Activated T-helper 1 cell treated with anti-CD3 and anti-CD28 coated beads, Interleukin-2, amount 50 U/mL, for 16 hours (primary cell): ENCODE measurements around the gene FAM204A.

ENCODE experiments used
- DNase-seq, 2 donors: peaks; one replicate each; pipeline ENCODE4 v3.0.0-alpha.2; 2020; ENCODE audit warnings: low read depth in 1 of 2, low spot score in 1 of 2

FAM204A gene

DNA sequence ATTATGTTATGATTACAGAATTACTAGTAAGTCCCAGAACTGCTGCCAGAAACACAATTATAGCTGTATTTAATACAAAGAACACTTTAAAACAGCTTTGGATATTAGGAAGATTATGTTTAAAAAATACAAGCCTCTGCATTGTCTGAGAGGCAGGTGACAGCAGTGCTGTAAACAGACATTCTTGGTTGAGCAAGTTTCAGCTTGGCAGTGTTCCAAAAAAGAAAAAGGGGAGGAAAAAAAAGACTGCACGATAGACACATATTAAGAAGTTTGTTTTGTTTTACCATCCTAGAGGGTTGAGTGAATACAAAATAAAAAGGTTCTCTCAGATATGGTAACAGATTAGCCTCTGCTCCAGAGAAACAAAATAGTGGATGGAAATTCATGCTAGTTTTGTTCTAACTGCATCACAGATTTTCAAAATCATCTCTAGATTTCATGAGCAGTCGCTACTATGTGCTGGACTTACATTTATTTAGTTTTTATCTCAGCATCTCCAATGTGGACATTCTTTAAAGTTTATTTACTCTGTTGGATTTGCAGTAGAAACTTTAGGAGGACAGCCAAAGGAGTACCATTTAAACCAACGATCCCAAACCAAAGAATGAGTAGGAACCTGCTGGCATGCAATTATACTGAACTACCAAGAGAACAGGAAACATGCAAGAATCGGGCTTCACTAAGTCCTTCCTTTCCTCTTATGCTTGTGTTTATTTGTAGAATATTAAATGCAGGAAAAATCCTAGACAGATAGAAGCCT is 9.0 kb downstream of the FAM204A start:
- no peak for DNase-seq

DNA sequence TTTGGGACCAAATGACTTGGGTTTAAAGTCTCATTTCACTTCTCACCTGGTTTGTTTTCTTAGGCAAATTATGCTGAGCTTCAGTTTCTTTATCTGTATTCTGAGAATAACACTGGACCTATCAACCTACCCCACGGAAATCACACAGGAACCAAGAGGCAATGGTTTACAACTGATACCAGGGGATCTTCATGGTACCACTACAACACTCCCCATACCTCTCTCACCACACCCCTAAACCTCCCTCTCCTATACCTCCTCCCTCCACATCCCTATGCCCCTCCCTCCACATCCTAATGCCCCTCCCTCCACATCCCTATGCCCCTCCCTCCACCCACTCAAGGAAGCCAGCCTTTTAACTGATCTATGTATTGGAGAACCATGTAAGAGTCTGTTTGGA is 9.9 kb downstream of the FAM204A start:
- no peak for DNase-seq

DNA sequence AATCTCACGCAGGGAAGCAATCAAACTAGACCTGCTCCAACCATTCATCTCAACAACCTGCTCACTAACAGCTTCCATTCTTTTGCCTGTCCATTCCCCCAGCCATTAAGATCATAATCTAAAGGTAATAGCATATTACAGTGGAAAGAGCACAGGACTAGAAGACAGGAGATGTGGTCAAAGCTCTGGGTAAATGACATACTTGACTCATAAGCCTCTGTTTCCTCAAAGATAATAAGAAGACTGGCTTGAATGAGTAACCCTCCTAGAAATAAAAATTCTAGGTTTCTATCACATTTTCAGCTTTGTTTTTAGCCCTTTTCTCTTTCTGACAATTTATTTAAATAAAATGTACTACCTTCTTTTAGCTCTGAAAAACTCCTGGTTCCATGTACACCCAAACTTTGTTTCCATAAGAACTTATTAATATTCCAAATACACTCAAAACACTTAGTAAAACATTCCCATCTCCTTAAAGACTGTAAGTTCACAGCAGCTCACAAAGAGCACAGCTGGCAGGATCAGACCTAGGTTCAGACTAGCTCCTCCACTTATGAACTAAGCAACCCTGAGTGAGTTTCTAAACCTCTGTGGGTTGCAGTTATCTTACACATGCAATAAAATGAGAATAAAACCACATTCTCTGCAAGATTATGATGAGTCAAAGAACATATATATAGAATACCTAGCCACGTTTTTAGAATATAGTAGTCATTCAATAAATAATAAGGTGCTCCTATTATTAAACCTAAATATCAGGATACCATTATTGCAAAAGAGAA is 11.6 kb downstream of the FAM204A start:
- no peak for DNase-seq

DNA sequence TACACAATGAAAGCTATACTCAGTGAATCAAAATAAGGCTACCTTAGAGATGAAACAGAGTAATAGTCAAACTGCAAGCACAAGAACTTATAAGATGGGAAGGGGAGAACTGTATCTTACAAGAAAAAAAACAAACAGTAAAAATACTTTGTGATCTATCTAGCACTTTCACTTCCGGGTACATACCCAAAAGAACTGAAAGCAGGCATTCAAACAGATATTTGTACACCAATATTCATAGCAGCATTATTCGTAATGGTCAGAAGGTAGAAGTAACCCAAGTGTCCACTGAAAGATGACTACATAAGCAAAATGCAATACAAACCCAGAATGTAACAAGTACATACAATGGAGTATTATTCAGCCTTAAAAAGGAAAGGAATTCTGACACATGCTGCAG is 18.0 kb downstream of the FAM204A start:
- no peak for DNase-seq

DNA sequence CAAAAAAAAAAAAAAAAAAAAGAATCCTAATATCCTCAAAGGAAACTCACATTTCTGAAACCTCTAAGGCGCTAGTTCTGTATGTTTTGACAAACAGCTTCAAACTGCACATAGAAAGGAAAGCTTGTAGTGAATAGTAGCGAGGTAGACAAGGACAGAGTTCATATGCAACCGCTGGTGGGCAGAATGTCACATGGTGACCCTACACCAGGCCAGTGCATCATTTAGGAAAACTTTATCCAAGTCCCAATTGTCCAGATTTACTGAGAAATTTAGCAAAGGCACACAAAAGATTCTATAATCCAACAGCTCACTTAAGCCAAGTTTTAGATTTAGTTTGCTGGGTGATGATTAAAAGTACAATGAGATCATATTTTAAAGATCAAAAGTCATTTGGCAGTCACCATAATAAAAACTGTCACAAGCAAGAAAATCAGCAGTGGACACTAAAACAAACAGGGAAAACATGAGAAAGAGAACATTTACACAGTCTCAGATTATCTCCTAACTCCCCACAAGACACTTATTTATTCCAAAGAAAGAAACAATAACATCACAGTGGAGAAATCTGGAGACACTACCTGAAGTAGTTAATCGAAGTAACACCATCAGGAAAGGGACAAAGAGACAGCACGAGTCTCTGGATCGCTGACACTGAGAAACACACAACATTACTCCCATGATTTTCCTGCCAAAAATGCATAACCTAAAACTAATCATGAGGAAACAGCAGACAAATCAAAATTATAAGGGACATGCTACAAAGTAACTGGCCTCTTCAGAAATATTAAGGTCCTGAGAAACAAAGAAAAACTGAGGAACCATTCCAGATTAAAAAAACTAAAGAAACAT is 20.2 kb downstream of the FAM204A start:
- DNase-seq: no peak

DNA sequence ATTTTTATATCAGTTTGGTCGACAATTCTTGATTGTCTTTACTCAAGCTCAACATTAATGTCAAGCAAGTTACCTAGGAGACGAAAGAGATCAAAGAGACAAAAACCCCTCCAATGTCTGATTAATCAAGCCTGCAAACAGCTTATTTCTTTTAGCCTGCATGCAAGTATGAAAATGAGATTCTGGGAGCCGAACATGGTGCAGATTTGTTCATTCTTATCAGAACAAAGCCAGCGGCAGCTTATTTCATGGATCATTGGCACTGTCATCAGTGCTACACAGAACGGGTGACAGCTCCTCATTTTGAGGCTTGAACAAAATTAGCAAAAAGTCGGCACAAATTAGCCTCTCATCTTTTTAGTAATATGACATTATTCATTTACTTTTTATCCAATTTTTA is 26.5 kb downstream of the FAM204A start:
- DNase-seq: no peak

DNA sequence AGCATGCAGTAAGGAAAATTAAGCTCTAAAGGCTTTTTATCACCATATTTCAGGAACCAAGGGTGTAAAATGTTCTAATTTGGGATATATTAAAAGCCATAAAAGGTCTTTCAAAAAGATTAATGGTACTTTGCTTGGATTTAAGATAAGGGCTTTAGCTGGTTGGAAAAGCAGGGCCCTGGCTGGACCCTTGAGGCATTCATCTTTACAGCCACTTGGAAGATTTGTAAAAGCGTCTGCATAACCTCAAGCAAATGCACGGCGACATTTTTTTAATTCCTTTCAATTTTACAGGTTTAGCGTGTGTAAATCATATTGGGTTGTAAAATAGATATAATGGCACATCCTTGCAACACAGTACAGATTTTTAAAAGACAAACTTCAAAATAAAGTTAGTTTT is 27.2 kb downstream of the FAM204A start:
- no peak for DNase-seq

DNA sequence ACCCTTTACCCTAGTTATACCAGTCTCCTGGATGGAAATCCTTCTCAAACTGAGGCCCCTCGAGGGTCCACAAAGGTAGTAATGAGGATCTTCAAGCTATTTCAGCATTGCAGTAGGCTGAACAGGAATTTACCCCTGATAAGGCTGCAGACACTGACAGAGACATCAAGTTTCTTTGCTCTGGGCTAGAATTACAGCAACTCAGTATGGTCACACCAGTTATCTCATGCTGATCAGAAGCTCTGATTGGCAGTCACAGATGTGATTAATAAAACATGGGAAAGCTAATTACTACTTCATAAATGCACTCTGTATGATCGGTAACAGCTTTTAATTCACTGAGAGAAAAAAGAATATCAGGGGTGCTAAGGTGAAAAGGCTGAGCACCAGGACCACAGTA is 30.6 kb downstream of the FAM204A start:
- no peak for DNase-seq

DNA sequence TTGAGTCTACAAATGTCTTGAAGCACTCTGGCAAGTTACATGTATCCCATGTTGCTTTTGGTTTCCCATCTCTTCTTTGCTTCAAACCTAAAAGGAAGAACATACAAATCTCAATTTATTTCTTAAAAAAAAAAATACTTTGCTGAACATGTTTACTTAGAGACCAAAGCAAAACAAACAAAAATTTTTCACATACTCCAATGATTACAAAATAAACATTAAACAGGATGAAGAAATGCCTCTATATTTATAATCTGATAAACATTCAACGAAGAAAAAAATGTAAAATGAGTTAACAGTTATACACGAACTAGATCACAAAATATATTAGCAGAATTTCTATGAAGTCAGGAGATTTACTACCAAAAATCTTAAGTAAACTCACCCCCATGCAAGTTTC is 31.3 kb downstream of the FAM204A start:
- DNase-seq: no peak

DNA sequence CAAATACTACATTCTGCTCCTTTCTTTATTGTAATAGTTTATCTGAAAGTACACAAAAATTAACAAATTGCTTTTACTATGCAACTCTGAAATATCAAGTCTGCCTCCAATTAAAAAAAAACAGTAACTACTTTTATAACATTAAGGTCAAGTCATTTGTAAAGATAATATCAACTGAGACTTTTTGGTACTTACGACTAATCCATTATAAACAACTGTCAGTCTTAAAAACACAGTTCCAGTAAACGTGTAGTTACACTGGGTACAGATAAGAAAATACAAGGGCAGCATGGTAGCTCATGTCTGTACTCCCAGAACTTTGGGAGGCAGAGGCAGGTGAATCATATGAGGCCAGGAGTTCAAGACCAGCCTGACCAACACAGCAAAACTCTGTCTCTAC is 32.2 kb downstream of the FAM204A start:
- no peak for DNase-seq

DNA sequence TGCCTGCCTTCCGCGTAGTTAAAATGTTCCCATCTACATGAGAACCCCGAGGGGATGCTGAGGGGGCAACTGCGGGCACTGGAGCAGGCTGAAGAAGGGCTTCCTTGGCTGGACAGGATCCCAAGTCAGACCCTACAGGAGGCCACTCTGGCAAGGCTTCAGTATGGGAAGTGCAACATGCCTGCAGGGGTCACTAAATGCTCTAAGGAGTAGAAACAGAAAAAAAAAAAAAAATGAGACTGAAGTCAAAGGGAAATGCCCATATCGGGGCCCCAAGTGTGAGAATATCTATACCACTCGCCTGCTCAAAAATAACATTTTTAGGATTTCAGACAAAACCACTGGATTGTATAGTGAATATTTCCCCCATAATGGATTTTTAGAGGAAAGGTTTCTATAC is 33.5 kb downstream of the FAM204A start:
- no peak for DNase-seq

DNA sequence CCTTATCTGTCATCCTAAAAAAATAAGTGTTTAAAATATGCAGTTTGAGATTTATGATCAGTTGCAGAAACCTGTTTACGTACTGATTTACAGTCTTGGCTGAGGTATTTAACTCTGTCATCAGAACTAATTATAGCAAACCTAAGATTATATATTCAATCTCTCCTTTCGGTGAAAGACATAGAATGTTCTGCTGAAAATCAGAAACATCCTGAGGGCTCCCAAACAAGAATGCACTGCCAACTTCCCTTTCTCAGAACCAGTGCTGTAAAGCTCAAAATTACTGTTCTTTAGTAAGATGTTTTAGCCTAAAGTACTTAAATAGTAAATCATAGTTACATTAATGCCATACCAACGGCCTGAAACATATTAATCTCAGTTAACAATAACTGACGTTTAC is 34.3 kb downstream of the FAM204A start:
- no peak for DNase-seq

DNA sequence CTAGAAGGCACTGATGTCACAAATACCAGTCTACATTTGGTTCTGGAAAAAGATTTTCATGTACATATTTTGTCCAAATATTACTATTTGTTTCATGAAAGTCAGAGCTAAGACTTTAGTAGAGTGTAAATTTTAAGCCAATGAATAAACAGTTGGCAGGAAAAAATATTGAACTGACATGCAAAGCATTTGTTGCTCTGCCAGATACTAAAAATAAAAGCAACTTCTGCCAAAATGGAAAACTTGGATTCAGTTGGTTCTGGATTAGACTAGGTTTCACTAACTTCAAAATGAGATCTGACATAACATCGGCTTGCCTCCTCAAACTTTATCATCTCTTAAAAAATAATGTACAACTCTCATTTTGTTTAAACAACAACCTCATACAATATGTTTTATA is 34.9 kb downstream of the FAM204A start:
- DNase-seq: no peak

DNA sequence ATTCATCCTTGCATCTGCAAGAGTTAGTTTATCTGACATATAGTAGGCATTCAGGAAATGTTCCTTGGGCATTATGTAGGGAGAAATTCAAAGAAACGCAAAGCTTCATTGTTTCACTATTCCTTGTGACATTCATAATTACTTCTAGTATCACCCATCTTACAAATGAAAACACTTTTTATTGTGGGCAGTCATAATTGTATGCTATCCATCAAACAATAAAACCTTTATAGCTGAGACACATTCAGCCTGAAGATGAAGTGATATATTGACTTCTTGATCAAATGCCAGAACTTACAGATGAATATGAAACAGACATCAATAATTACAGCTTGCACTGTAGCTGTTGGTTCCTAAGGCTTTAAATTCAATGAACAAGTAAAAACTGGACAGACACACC is 36.4 kb downstream of the FAM204A start:
- no peak for DNase-seq

DNA sequence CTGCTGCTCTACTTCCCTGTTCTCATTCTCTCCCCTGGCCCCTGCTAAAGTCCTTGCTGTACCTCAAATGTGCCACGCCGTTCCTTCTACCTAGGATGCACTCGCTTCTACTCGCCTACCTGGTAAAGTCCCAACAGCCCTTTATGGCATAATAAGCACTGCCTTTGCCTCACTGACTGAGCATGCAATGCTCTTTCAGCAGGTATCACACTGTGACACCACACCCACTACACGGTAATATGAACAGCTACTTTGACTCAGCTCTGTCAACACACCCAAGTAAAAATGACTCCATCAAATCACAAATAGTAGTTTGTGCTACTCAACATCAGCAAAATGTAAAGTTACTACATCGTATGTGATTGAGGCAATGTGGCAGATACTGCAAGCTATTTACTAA is 37.6 kb downstream of the FAM204A start:
- no peak for DNase-seq

DNA sequence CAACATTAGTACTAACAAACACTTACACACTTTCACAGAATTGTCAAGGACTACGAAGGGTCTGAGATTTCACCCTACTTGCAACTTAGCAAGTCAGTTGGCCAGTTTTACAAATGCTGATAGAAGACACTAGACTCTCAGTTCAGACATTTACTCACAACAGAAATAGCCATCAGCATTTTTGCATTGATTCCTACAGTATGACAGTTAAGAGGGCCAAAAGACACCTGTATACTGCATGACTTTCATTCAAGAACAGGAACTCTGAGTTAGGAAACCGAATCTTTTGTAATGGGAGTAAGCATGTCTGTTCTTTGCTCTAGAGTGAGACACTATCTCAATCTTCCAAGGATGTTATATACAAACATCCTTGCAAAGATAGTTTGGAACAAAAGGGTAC is 40.9 kb downstream of the FAM204A start:
- DNase-seq: no peak

DNA sequence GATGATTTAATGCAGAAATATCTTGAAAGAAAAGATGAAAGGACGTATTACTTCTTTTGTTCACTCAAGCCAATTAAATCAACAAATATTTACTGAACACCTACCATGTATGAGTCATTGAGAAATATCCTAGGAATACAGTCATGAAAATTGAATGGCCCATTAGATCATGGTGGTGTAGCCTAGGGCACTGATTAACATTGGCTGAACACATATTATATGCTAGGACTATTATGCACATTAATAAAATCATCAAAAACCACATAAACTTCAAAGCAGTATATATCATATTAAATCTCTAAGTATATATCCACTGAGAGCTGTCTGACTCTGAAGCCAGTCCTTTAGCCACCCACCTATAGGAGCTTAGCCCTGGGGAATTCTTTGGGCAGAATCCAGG is 41.8 kb downstream of the FAM204A start:
- no peak for DNase-seq

DNA sequence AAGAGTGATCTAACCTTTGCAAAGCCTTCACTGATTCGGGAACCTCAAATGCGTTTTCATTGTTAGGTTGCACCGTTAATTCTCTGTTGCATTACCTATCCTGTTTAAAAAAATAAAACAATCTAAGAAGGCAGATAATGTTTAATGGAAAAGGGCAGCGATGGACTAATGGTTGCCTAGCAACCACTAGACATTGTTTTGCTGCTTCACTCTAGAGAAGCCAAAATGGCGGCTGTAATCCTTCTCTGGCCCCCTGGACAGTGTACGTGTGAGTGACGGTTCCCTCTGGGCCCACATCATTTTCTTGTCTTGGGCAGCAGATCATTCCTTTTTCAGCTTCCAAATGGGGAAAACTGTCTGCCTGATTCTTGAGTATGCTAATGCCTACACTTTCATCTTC is 43.3 kb downstream of the FAM204A start:
- DNase-seq: no peak

DNA sequence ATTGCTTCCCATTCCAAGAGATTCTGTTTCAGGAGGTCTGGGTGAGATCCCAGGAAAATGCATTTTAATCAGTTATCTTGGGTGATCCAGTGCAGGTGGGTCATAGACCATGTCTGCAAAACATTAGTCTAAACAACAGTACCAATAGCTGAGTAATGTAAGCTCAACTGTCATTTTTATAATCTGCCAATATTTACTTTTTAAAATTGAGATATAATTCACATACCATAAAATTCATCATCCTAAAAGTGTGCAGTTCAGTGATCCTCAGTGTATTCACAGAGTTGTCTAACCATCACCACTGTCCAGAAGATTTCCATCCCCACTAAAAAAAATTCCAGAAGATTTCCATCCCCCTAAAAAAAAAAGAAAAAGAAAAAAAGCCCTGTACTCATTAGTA is 51.0 kb downstream of the FAM204A start:
- no peak for DNase-seq

DNA sequence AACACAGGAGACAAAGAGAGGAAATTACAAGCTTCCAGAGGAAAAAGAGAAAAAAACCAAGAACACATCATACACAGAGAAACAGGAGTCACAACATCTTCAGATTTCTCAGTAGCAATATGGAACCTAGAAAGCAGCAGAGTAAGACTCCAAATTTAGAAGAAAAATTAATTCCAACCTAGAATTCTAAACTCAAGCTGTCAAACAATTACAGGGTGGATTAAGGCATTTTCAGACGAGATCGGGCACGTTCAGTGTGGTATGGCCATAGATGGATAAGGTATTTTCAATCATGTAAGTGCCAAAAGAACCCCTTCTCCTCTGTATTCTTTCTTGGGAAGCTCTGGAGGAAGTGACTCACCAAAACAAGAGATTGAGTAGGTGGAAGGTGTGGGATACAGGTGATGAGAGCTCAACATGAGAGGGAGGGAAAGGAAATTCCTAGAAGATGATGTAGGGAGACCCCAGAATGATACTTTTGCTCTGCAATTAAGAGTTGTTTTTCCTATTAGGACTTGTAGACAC is 51.6 kb downstream of the FAM204A start:
- no peak for DNase-seq

DNA sequence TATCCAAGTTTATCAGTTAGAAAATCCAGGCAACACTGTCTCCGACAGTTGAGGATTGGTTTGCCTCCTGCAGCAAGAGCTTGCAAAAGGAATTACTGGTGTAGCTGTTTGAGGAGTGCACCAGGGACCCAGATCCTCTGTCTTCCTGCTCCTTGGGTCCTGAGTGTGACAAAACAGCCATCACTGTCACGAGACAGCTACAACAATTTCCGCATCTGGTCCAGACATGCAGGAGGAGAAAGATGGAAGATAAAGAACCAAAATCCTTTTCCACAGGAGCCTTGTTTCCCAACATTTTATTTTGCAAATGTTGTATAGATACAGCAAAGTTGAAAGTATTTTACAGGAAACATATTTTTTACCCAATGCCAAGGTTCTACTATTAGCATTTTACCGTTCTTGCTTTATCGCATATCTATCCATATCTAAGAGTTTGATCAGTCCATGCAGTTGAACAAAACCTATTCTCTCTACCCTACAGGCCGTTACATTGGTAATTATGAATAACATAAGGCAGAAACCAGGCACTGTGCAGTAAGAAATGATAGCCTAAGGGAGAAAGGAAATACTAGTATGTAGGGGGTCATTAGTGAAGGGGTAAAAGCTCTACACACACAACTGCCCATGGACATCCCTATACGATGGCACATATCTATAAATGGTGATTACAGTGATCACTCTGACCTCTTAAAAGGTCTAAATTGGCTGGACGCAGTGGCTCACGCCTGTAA is 54.9 kb downstream of the FAM204A start:
- DNase-seq: no peak
